ENCODE results near the gene CDC34.
A peak's percentile ranks its signal among the peaks of the same experiment; 100 is the strongest.

The CDC34 gene

GRCh38 chr19:536881-537404 lies 5.4 kb downstream of the CDC34 start:
- H3K27ac ChIP-seq, result no peak overlapping the region
- TF ChIP-seq CTCF (conservative IDR thresholded peaks at IDR 0.05), result no peak

- no peak for TF ChIP-seq CTCF (conservative IDR thresholded peaks at IDR 0.05)
- H3K27ac ChIP-seq, result peak overlapping the region; percentile 15; the same call in 1 of the 2 replicates
Measured at GRCh38 chr19:538641-539428, 7.3 kb downstream of the CDC34 start.

- TF ChIP-seq CTCF (conservative IDR thresholded peaks at IDR 0.05), result no peak
- no peak overlapping the region for H3K27ac ChIP-seq
Measured at GRCh38 chr19:539429-540030, 8.0 kb downstream of the CDC34 start.

GRCh38 chr19:540867-541637 lies 9.5 kb downstream of the CDC34 start:
- H3K27ac ChIP-seq, result no peak overlapping the region
- TF ChIP-seq CTCF (conservative IDR thresholded peaks at IDR 0.05), result no peak

- TF ChIP-seq CTCF (conservative IDR thresholded peaks at IDR 0.05), result no peak
- no peak overlapping the region for H3K27ac ChIP-seq
Measured at GRCh38 chr19:541699-542098, 10.1 kb downstream of the CDC34 start.

- H3K27ac ChIP-seq, result no peak overlapping the region
- no peak for TF ChIP-seq CTCF (conservative IDR thresholded peaks at IDR 0.05)
Measured at GRCh38 chr19:542173-542866, 10.8 kb downstream of the CDC34 start.

All from VCaP (cell line).